Measurements from ENCODE around the gene HOXB3.

DNA sequence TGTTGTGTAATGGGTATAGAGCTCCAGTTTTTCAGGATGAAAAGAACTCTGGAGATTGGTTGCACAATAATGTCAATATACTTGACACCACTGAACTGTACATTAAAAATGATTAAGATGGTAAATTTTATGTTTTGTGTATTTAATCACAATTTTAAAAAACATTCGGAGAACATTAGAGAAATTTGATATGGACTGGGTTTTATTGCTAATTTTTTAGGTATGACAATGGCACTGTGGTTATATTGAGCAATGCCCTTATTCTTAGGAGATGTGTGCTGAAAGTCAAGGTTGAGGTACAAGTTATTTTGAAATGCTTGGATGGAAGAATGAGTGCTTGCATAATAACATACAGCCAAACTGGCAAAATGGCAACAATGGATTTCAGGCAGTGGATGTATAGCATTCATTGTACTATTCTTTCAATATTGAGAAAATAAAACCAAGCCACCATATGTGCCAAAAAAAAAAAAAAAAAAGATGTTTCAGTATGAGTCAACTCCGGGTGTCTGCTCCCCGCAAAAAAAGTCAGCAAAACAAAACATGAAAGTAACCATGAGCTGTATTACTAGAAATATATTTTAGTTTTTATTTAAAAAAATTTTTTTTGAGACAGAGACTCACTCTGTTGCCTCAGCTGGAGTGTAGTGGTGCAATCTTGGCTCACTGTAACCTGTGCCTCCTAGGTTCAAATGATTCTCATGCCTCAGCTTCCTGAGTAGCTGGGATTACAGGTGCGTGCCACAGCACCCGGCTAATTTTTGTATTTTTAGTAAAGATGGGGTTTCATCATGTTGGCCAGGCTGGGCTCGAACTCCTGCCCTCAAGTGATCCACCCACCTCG is 79.1 kb downstream of the HOXB3 start:
- no peak for TF ChIP-seq EZH2 (IDR thresholded peaks at IDR 0.05; ENCODE audit: low read length, missing control alignments)
- TF ChIP-seq, protein P1, sequence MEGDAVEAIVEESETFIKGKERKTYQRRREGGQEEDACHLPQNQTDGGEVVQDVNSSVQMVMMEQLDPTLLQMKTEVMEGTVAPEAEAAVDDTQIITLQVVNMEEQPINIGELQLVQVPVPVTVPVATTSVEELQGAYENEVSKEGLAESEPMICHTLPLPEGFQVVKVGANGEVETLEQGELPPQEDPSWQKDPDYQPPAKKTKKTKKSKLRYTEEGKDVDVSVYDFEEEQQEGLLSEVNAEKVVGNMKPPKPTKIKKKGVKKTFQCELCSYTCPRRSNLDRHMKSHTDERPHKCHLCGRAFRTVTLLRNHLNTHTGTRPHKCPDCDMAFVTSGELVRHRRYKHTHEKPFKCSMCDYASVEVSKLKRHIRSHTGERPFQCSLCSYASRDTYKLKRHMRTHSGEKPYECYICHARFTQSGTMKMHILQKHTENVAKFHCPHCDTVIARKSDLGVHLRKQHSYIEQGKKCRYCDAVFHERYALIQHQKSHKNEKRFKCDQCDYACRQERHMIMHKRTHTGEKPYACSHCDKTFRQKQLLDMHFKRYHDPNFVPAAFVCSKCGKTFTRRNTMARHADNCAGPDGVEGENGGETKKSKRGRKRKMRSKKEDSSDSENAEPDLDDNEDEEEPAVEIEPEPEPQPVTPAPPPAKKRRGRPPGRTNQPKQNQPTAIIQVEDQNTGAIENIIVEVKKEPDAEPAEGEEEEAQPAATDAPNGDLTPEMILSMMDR (conservative IDR thresholded peaks at IDR 0.05 in 1 of 2, IDR thresholded peaks at IDR 0.05 in 1 of 2; ENCODE audit: low read depth in 1 of 2, low read length in 2 of 2), result no peak

Measured in fibroblast of lung (primary cell).